Activated CD4-positive, alpha-beta memory T cell treated with anti-CD3 and anti-CD28 coated beads, Interleukin-2, amount 10 ng/mL, durations not matched to agents 7 days and 5 days (primary cell): Measurements from ENCODE around the gene RBL1. TPM values are rescaled to one million over a fixed set of nuclear protein-coding genes. Genes with fewer than 3 reads are reported as not detected.

Experiments used
- CTCF ChIA-PET: fragments of 350-600 bp; sonication (Branson Sonifier 250); formaldehyde crosslinking; loops from one replicate; lab custom pipeline; 2021; ENCODE audit warnings: antibody characterized with exemption, inconsistent platforms; lab: Charles Lee
- POLR2A ChIA-PET: fragments of 350-600 bp; sonication (Branson Sonifier 250); formaldehyde crosslinking; loops from one replicate; lab custom pipeline; 2021; ENCODE audit warnings: antibody characterized with exemption; lab: Charles Lee
- DNase-seq: peaks from one replicate; pipeline ENCODE4 v3.0.0-alpha.2; 2020
- H3K27ac Mint-ChIP-seq: one replicate; pipeline ENCODE4 v1.8.0; 2021; ENCODE audit warnings: mild to moderate bottlenecking, mixed read lengths
- H3K27me3 Mint-ChIP-seq: one replicate; pipeline ENCODE4 v1.8.0; 2021; ENCODE audit warnings: mixed read lengths
- H3K36me3 Mint-ChIP-seq: one replicate; pipeline ENCODE4 v1.8.0; 2021; ENCODE audit warnings: low read depth, mixed read lengths
- H3K4me1 Mint-ChIP-seq: one replicate; pipeline ENCODE4 v1.8.0; 2021; ENCODE audit warnings: mixed read lengths
- H3K4me3 Mint-ChIP-seq: one replicate; pipeline ENCODE4 v1.8.0; 2021; ENCODE audit warnings: mild to moderate bottlenecking, mixed read lengths
- H3K9me3 Mint-ChIP-seq: one replicate; pipeline ENCODE4 v1.8.0; 2021; ENCODE audit warnings: mixed read lengths
- total RNA-seq, 2 experiments: library from RNA; stranded (reverse); gene quantifications; one replicate each; pipeline ENCODE4 v1.2.3, GENCODE V29; 2021

Gene RBL1
- total RNA-seq, 2 experiments from 2014 or later: 45.2 to 45.6 TPM

GRCh38 chr20:36951979-36952738, 143.6 kb downstream of the RBL1 start:
- Mint-ChIP-seq H3K27me3 (no peaks in the 10 kb centered on the region), H3K27ac (peak overlapping the region; percentile 97), H3K9me3 (no peaks in the 10 kb centered on the region), H3K36me3 (peaks cover 30% of the 10 kb centered on the region), H3K4me3 (peak overlapping the region; percentile 92), H3K4me1 (peaks cover 32% of the 10 kb centered on the region)
- POLR2A ChIA-PET: interaction anchor here (1.0 to 1.6 kb wide), 3 partner anchors 22 to 63 kb away, joined by 3 to 5 read pairs (median 3); no protein-coding TSS in a partner anchor
- DNase-seq: no peak
- CTCF ChIA-PET: no interaction called here

GRCh38 chr20:36951198-36951978, 144.4 kb downstream of the RBL1 start, which contains the start of gene SAMHD1:
SAMHD1 (minus strand) TSS chr20:36951708; CDS start chr20:36951643, 65 bp downstream.
- Mint-ChIP-seq H3K27ac (peak within 1 kb of the TSS; percentile 97), H3K9me3 (no peaks in the 10 kb centered on the region), H3K4me3 (peak within 1 kb of the TSS; percentile 92), H3K4me1 (peaks cover 39% of the 10 kb centered on the region), H3K36me3 (peaks cover 37% of the 10 kb centered on the region), H3K27me3 (no peaks in the 10 kb centered on the region)
- DNase-seq: peak; percentile 93
- ChIA-PET POLR2A (interaction anchor here (1.0 to 2.6 kb wide), 6 partner anchors 18 to 144 kb away, joined by 3 to 13 read pairs (median 6); no protein-coding TSS in a partner anchor), CTCF (interaction anchor here (0.6 kb wide), 1 partner anchor 91 kb away, joined by 4 read pairs; no protein-coding TSS in a partner anchor)

- DNase-seq: peak; percentile 56
- peaks cover 44% of the 10 kb centered on the region for H3K4me1 Mint-ChIP-seq
- no peaks in the 10 kb centered on the region for H3K9me3 Mint-ChIP-seq
- ChIA-PET POLR2A (interaction anchor here (1.0 to 2.6 kb wide), 7 partner anchors 19 to 144 kb away, joined by 3 to 13 read pairs (median 5); no protein-coding TSS in a partner anchor), CTCF (interaction anchor here (0.6 kb wide), 1 partner anchor 92 kb away, joined by 4 read pairs; no protein-coding TSS in a partner anchor)
- peak overlapping the region; percentile 97 for H3K27ac Mint-ChIP-seq
- peak overlapping the region; percentile 92 for H3K4me3 Mint-ChIP-seq
- H3K36me3 Mint-ChIP-seq: peaks cover 44% of the 10 kb centered on the region
- no peaks in the 10 kb centered on the region for H3K27me3 Mint-ChIP-seq
Observed at GRCh38 chr20:36950414-36951197, 145.2 kb downstream of the RBL1 start.

Other genes starting within 250 kb of the RBL1 start
- gene TLDC2, start 219.9 kb downstream of the RBL1 start, total RNA-seq: not detected
- gene SAMHD1, start 144.3 kb downstream of the RBL1 start, total RNA-seq: 100 to 1,000 TPM; 272 TPM
- gene RPN2, start 83.3 kb upstream of the RBL1 start, total RNA-seq: 100 to 1,000 TPM; 168 to 179 TPM
- 1 to 10 TPM; 1.7 to 2.2 TPM for gene MROH8, start 83.6 kb upstream of the RBL1 start, total RNA-seq
- gene GHRH, start 165.8 kb upstream of the RBL1 start, total RNA-seq: not detected
- gene MANBAL, start 193.7 kb upstream of the RBL1 start, total RNA-seq: 1 to 10 TPM; 9.0 to 9.7 TPM